ENCODE results near the gene PAFAH1B1.
A peak's percentile ranks its signal among the peaks of the same experiment; 100 is the strongest.

GRCh38 chr17:2724784-2725164 lies 131.3 kb downstream of the PAFAH1B1 start:
- TF ChIP-seq RAD21 (IDR thresholded peaks at IDR 0.05; ENCODE audit: low read depth) = no peak
- no peak for TF ChIP-seq NFIC (IDR thresholded peaks at IDR 0.05)
- no peak for TF ChIP-seq TEAD4 (IDR thresholded peaks at IDR 0.05)
- no peak for TF ChIP-seq TCF12 (IDR thresholded peaks at IDR 0.05; ENCODE audit: low read depth)
- TF ChIP-seq, protein P1, sequence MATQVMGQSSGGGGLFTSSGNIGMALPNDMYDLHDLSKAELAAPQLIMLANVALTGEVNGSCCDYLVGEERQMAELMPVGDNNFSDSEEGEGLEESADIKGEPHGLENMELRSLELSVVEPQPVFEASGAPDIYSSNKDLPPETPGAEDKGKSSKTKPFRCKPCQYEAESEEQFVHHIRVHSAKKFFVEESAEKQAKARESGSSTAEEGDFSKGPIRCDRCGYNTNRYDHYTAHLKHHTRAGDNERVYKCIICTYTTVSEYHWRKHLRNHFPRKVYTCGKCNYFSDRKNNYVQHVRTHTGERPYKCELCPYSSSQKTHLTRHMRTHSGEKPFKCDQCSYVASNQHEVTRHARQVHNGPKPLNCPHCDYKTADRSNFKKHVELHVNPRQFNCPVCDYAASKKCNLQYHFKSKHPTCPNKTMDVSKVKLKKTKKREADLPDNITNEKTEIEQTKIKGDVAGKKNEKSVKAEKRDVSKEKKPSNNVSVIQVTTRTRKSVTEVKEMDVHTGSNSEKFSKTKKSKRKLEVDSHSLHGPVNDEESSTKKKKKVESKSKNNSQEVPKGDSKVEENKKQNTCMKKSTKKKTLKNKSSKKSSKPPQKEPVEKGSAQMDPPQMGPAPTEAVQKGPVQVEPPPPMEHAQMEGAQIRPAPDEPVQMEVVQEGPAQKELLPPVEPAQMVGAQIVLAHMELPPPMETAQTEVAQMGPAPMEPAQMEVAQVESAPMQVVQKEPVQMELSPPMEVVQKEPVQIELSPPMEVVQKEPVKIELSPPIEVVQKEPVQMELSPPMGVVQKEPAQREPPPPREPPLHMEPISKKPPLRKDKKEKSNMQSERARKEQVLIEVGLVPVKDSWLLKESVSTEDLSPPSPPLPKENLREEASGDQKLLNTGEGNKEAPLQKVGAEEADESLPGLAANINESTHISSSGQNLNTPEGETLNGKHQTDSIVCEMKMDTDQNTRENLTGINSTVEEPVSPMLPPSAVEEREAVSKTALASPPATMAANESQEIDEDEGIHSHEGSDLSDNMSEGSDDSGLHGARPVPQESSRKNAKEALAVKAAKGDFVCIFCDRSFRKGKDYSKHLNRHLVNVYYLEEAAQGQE (IDR thresholded peaks at IDR 0.05; ENCODE audit: low read depth) = no peak
- TF ChIP-seq, protein P2, sequence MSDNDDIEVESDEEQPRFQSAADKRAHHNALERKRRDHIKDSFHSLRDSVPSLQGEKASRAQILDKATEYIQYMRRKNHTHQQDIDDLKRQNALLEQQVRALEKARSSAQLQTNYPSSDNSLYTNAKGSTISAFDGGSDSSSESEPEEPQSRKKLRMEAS (IDR thresholded peaks at IDR 0.05) = peak; percentile 91
- TF ChIP-seq CREB1 (IDR thresholded peaks at IDR 0.05; ENCODE audit: low read depth) = no peak
- no peak for TF ChIP-seq TAF1 (IDR thresholded peaks at IDR 0.05; ENCODE audit: low read depth)
- TF ChIP-seq, protein P3, sequence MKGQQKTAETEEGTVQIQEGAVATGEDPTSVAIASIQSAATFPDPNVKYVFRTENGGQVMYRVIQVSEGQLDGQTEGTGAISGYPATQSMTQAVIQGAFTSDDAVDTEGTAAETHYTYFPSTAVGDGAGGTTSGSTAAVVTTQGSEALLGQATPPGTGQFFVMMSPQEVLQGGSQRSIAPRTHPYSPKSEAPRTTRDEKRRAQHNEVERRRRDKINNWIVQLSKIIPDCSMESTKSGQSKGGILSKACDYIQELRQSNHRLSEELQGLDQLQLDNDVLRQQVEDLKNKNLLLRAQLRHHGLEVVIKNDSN (IDR thresholded peaks at IDR 0.05) = no peak
- no peak for TF ChIP-seq EP300 (IDR thresholded peaks at IDR 0.05; ENCODE audit: borderline replicate concordance)
- no peak for TF ChIP-seq CEBPB (IDR thresholded peaks at IDR 0.05)

All from Ishikawa (cell line).